IPS-NIHi7 (cell line): ENCODE data around the gene INAFM2.

Experiments
- DNase-seq: peaks from one replicate; pipeline ENCODE4 v3.0.0; 2012; ENCODE audit warnings: mixed read lengths; ENCODE audit errors: extremely low spot score

Gene INAFM2

GRCh38 chr15:40306371-40306770, 17.1 kb upstream of the INAFM2 start:
- no peak for DNase-seq

GRCh38 chr15:40306908-40307307, 16.6 kb upstream of the INAFM2 start:
- no peak for DNase-seq

- peak; percentile 57 for DNase-seq
Observed at GRCh38 chr15:40307421-40308211, 15.9 kb upstream of the INAFM2 start, which contains the start of gene PLCB2. PLCB2 (minus strand) TSS chr15:40307935; CDS start chr15:40307672, 263 bp downstream.

- DNase-seq: no peak
Observed at GRCh38 chr15:40309344-40309862, 14.1 kb upstream of the INAFM2 start.

GRCh38 chr15:40310001-40310959, 13.2 kb upstream of the INAFM2 start:
- peak; percentile 86 for DNase-seq

- no peak for DNase-seq
Observed at GRCh38 chr15:40310993-40311392, 12.5 kb upstream of the INAFM2 start.

DNA sequence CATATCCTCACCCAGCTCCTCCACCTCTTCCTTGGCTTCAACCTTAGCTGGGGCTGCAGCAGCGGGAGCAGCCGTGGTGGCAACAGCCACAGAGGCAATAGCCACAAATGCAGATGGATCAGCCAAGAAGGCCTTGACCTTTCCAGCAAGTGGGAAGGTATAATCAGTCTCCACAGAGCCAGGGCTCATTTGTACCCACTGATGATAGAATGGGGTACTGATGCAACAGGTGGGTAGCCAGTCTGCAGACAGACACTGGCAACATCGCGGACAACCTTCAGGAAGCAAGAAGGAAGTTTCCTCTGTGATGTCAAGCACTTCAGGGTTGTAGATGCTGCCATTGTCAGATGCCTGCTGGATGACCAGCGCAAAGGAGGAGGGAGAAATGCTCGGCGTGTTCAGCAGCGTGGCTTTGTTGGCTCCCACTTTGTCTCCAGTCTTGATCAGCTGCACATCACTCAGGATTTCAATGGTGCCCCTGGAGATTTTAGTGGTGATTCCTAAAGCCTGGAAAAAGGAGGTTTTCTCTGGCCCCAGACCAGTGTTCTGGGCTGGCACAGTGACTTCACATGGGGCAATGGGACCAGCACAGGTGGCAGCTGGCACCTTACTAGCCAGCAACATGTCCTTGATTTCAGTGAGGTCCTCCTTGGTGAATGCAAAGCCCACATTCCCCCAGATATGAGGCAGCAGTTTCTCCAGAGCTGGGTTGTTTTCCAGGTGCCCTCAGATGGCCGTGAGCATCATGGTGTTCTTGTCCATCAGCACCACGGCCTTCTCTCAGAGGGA, 10.9 kb upstream of the INAFM2 start:
- no peak for DNase-seq

DNA sequence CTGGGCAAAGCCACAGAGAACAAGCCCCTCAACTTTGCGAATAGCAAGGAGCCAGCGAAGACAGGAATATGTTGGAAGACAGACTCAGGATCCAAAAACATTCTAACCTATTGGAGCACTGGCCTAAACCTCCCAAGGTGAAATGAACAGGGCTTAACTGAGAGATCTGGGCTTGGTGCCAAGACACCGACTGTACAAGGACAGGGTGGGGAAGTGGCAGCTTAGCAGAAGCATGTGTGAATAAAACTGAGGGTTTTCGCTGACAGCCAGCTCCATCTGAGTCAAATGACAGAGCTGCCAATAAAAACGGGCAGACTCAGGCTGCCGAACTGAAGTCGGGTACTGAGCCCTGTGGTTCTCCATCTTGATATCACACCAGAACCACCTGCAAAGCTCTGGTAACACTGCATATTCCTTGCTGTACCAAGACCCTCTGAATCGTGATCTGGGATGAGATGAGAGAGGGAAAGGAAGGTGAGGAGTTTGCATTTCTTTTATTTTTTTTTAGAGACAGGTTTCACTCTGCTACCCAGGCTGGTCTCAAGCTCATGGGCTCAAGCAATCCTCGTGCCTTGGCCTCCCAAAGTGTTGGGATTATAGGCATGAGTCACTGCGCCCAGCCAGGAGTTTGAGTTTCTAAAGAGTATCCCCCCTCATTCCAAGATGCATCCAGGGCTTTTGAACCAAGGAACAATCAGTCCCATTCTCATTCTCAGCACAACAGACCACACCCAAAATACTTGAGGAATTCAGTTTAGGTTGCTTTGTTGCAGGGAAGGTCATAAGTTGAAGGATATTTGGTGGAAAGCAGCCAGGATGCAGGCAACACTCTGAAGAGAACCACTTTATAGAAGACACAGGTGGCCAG, 9.7 kb upstream of the INAFM2 start:
- no peak for DNase-seq

DNA sequence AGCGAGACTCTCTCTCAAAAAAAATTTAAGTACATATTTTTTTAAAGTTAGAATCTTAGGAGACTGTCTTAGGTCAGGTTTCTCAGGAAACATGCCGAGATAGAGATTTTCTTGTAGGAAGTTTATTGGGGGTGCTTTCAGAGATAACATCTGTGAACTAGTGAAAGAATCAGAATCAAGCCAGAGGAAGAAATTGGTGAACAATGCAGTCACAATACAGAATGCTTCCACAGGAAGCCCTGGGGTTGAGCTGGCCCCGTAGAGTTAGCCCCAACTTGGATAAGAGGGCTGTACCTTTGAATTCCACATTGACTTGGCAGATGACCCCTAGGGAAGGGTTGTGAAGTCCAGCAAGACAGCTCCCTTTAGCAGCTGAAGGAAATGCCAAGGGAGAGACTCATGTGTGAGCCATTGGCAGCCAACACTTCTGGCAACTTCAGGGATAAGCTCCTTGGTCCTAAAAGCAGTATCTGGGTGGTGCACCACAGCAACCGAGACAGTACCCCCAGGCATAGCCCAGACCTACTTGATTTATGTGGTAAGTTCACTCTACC, 8.7 kb upstream of the INAFM2 start:
- no peak for DNase-seq

DNA sequence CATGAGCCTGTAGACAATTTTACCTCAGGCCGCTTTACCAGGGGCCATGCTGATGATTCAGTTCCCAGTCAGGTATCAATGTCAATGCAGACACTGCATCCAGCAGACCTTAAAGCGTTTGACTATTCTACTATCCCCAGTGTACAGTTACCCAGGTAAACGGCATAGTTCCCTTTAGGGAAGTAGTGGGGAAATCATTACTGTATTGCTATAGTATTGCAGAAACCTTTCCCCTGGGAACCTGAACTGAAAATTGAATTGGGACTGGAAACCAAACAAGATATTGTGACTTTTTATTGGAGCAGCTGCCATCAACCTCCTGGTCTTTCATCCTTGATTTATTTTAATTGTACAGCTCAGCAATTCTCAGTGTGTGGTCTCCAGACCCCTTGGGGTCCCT, 6.6 kb upstream of the INAFM2 start:
- DNase-seq: no peak

DNA sequence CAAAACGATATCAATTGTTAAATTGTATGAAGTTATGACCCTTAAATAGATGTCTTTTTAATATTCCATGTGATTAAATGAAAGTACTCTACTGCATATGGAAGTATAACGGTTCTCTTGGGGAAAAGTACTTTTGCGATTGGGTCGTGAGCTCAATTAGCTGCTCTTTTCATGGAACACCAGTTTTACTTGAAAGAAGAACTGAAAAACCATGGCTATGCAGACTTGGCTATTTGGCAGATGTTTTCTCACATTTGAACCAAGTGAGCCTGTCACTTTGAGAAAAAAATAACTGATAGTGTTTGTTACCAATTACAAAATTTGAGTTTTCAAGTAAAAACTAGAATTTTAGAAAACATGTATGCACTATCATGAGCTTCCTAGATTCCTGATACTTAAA, 5.9 kb upstream of the INAFM2 start:
- no peak for DNase-seq

GRCh38 chr15:40320409-40320808, 3.1 kb upstream of the INAFM2 start:
- no peak for DNase-seq

- peak; percentile 68 for DNase-seq
Observed at GRCh38 chr15:40320931-40321371, 2.5 kb upstream of the INAFM2 start.

DNA sequence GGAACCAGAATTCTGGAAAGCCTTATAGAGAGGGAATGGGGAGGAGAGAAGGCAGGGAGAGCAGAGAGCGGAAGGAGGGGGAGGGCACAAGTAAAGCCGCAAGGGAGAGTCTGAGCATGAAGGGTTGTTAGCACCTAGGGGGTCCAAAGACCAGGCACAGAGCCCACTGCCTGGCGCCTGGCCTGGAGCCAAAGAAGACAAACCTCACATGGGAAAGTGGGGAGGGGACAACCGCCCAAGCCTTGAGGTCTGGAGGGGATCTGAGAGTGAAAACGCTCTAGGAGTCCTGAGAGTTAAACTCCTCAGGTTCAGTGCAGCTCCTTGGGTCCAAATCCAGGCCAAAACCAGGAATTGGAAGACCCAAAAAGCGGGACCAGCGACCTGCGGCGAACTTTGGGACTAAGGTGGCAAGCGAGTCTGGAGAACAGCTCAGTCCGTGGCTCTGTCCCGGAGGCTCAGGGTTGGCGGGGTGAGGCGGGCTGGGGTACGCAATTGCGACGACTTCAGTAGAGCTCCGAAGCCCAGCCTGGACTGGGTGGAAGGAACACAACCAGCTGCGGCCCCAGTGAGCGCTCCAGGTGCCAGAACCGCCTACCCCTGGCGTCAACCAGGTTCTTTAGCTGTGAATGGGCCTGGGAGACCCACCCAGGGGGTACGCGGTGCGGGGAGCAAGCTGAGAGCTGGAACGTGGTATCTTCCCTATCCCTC, 807 bp upstream of the INAFM2 start:
- no peak for DNase-seq

DNA sequence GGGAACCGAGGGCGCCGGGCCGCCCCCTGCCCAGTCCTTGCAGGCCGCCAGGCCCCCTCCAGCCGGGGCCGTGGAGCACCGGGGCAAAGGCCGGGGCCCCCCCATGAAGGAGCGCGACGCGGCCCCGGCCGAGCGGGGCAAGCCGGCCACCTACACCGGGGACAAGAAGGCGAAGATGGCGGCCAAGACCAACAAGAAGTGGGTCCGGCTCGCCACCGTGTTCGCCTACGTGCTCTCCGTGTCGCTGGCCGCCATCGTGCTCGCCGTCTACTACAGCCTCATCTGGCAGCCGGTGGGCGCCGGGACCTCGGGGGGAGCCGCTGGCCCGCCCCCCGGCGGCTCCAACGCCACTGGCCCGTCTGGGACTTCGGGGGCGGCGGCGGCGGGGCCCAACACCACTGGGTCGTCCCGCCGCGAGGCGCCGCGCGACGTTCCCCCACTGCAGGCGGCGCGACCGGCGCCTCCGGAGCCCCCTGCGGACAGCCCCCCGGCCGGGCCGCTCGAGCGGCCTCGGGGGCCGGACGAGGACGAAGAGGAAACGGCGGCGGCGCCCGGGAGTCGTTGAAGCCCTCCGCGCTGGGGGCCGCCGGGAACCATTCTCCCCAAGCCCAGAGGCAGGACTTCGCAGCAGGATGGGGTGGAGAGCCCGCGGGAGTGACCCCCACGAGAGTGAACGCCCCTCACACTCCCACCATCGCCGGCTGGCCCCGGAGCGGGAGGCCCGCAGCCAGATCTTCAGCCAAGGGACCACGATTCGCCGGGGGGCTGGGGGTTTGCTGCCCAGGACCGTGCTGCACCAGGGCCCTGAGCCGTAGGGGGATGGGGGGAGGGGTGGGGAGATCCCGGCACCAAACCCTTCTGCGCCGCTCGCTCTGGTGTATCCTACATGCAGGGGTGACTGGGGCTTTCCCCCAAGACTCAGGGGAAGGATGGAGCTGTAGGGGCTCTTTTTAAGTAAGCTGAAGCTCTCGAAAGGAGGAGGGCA, 753 bp downstream of the INAFM2 start:
- DNase-seq: no peak

DNA sequence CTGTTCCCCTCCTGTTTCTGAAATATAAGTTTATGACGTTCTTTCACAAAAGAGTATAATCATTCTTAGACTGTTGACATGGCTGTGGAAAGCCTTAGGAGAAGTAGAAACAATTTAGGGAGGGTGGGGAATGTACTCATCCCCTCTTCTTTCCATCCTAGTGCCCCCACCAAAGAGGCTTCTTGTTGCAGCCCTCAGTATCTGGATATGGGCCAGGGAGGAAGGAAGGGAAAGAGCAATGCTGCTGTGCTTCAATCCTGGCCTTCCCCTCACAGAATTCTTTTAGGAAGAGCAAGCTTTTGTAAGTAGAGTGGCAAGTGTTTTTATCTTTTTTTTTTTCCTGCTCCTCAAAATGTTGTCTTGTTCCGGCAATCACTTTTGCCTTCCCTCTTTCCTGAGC, 1.7 kb downstream of the INAFM2 start:
- DNase-seq: no peak

- no peak for DNase-seq
Observed at GRCh38 chr15:40325700-40326099, 2.2 kb downstream of the INAFM2 start.

DNA sequence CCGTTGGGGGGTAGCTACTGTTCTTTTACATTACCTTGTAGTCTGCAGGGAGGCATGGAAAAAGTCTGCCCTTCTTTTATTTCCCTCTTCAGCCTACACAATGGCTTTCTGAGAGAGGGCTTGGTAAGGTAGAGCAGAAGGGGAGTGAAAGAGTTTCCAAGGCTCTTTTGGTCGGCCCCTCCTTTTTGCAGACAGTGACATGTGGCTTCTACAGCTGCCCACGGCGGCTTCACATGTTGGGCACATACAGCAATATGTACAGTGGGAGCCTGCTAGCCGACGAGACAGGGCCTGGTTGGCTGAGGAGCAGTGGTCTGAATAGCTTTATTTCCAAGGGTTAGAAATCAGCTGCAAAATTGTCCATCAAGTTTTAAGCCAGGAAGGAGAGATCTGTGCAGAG, 4.0 kb downstream of the INAFM2 start:
- no peak for DNase-seq
